GM12892 (cell line): Measurements from ENCODE around the gene RGS10.

ENCODE experiments used
- POLR2A ChIP-seq: IDR thresholded peaks from 2 replicates; pipeline ENCODE4 v1.6.1; 2011; ENCODE audit warnings: low read depth, low read length, control low read depth
- POLR2AphosphoS5 ChIP-seq: IDR thresholded peaks from 2 replicates; pipeline ENCODE4 v1.6.1; 2011; ENCODE audit warnings: low read depth, low read length, control low read depth

DNA sequence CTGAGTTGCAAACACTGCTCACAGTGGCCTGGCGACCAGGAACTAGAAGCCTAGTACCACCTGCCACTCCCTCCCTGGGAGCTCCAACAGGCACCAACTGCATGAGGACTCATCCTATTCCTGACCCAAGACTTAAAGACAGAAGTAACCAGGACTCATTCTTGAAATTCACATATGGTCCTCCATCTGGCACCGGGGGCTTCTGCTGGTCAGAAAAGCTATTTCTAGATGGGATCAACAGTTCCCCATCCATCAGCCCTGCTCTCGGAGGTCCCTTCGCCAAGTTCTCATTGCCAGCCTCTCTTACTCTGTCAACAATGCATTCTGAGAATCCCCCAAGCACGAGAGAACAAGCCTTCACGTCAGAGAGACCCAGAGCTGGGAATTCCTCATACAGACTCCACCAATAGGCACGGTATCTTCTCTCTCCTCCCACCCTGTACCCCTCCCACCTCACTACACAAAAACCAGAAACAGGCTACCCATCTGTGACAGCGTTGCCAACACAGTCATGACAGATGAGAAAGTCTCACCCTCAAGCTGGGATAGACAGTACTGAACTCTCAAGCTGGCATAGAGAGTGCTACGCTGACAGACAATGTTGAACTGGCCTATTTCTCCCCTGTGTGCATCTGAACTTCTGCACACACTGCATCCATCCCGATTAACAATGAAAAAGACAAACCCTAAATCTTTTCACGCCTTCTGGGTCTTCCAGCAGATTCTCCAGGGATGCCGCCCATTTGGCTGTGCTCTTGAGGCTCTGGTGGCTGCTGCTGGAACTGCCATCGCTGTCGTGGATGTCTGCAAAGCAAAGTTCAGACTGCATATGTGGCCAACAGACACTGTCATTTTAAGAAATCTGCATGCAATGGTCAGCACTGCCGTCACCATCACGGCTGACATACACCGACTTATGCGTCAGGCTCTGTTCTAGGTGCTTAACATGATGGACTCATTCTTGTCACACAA lies 15.6 kb downstream of the RGS10 start:
- TF ChIP-seq POLR2AphosphoS5 (no peak), POLR2A (no peak)
